Prostate gland (tissue), 2 donors: Measurements from ENCODE around the gene KLK3. TPM values are rescaled to one million over a fixed set of nuclear protein-coding genes. Genes with fewer than 3 reads are reported as not detected.
A peak's percentile ranks its signal among the peaks of the same experiment; 100 is the strongest.

Experiments
- DNase-seq: peaks from one replicate; pipeline ENCODE4 v3.0.0-alpha.2; 2019; ENCODE audit warnings: low spot score
- H3K27ac ChIP-seq, 2 donors: fragments of 200-600 bp; sonication (generic); 2 replicates each; pipeline ENCODE4 v1.5.1; 2017 to 2019
- H3K27me3 ChIP-seq: fragments of 200-600 bp; sonication (generic); replicated peaks from 2 replicates; pipeline ENCODE4 v1.5.1; 2019; ENCODE audit not compliant: insufficient read depth
- H3K36me3 ChIP-seq, 2 donors: fragments of 200-600 bp; sonication (generic); 1 replicate in 1 of 2; 2 replicates in 1 of 2; pipeline versions ENCODE4 v1.5.1 to v1.8.1; 2017 to 2019
- H3K4me1 ChIP-seq: fragments of 200-600 bp; sonication (generic); replicated peaks from 2 replicates; pipeline ENCODE4 v1.5.1; 2019
- H3K4me3 ChIP-seq, 2 donors: fragments of 200-600 bp; sonication (generic); 2 replicates each; pipeline ENCODE4 v1.5.1; 2017 to 2019
- H3K9me3 ChIP-seq: fragments of 200-600 bp; sonication (generic); 2 replicates; pipeline ENCODE4 v1.5.1; 2017
- POLR2A ChIP-seq: fragments of 450-650 bp; IDR thresholded peaks from one replicate; pipeline ENCODE4 v1.6.1; 2016; ENCODE audit warnings: antibody characterized with exemption, mild to moderate bottlenecking
- POLR2AphosphoS5 ChIP-seq: sonication (generic); formaldehyde crosslinking; IDR thresholded peaks from one replicate; pipeline ENCODE4 v1.6.1; 2017; ENCODE audit warnings: antibody characterized with exemption
- WGBS: methylation state at CpG from one replicate; pipeline ENCODE4 v1.1.5; 2018; 5-methylcytosine and 5-hydroxymethylcytosine counted together
- intact Hi-C: fragments of 100-400 bp; cut with DNase I; formaldehyde crosslinking; loops from one replicate; pipeline ENCODE4 v1.14.2; 2022
- total RNA-seq, 2 donors: library from RNA; depleted of rRNA; stranded (reverse); fragments of >200 nt; gene quantifications; one replicate each; pipeline ENCODE4 v1.1.0, GENCODE V29; 2016
- TF ChIP-seq, protein P1 (sequence below), 4 experiments: fragments of 200-600 bp in 2 of 4; fragments of 450-650 bp in 2 of 4; sonication (generic) in 2 of 4; IDR thresholded peaks; 1 replicate in 3 of 4; 2 replicates in 1 of 4; pipeline ENCODE4 v1.5.1; 2016 to 2019; ENCODE audit warnings: antibody characterized with exemption in 4 of 4, mild to moderate bottlenecking in 2 of 4, moderate library complexity in 2 of 4

KLK3 gene
- total RNA-seq, 2 donors from 2014 or later, result 7,620 to 35,247 TPM

DNA sequence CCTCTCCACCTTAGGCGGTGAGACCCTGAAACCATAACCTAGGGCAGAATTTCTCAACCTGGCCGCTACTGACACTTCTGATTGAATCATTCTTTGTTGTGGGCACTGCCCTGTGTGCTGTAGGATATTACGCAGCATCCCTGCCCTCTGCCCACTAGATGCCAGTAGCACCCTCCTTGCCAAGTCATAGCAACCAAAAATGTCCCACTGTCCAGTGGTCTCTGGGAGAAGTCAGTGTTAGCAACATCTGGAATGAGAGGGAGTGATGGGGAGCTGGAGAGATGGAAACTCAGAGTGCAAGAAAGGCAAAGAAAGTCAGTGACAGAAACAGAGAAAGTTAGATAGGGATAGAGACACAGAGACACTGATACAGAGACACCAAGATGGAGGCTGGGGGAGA lies 42.9 kb downstream of the KLK3 start:
- Histone ChIP-seq H3K27me3 (no peaks in the 10 kb centered on the region), H3K27ac (peak overlapping the region; percentile 53 to 68), H3K4me1 (no peaks in the 10 kb centered on the region), H3K36me3 (no peaks in the 10 kb centered on the region), H3K4me3 (no peak overlapping the region), H3K9me3 (no peaks in the 10 kb centered on the region)
- no peak for DNase-seq
- 95% methylated on average over 3 of the region's 3 CpGs for WGBS
- TF ChIP-seq, protein P1, sequence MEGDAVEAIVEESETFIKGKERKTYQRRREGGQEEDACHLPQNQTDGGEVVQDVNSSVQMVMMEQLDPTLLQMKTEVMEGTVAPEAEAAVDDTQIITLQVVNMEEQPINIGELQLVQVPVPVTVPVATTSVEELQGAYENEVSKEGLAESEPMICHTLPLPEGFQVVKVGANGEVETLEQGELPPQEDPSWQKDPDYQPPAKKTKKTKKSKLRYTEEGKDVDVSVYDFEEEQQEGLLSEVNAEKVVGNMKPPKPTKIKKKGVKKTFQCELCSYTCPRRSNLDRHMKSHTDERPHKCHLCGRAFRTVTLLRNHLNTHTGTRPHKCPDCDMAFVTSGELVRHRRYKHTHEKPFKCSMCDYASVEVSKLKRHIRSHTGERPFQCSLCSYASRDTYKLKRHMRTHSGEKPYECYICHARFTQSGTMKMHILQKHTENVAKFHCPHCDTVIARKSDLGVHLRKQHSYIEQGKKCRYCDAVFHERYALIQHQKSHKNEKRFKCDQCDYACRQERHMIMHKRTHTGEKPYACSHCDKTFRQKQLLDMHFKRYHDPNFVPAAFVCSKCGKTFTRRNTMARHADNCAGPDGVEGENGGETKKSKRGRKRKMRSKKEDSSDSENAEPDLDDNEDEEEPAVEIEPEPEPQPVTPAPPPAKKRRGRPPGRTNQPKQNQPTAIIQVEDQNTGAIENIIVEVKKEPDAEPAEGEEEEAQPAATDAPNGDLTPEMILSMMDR (IDR thresholded peaks at IDR 0.05), result no peak
- TF ChIP-seq POLR2AphosphoS5 (no peak), POLR2A (no peak)
- intact Hi-C loops, result no loop called here

DNA sequence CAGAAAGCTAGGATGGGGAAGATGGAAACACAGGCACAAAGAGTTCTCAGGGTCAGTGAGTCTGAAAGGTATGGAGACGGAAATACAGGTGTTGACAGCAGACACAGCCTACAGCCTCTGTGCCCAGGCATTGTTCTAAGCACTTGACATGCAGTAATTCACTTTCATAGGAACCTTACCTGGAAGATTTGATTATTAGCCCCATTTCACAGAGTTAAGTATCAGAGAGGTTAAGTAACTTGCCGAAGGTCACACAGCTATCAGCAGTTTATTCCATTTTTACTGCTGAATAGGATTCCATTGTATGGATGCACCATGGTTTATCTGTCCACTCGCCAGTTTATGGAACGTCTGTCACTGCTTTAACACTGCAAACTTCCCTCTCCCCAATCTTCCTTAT lies 43.3 kb downstream of the KLK3 start:
- Histone ChIP-seq H3K4me3 (no peak overlapping the region), H3K36me3 (no peaks in the 10 kb centered on the region), H3K27me3 (no peaks in the 10 kb centered on the region), H3K27ac (peak overlapping the region; percentile 53 to 68), H3K4me1 (no peaks in the 10 kb centered on the region), H3K9me3 (no peaks in the 10 kb centered on the region)
- DNase-seq, result no peak
- WGBS, result 79% methylated on average over 4 of the region's 4 CpGs
- intact Hi-C loops, result no loop called here
- TF ChIP-seq POLR2A, result no peak
- TF ChIP-seq, protein P1 (IDR thresholded peaks at IDR 0.05), result no peak
- no peak for TF ChIP-seq POLR2AphosphoS5

DNA sequence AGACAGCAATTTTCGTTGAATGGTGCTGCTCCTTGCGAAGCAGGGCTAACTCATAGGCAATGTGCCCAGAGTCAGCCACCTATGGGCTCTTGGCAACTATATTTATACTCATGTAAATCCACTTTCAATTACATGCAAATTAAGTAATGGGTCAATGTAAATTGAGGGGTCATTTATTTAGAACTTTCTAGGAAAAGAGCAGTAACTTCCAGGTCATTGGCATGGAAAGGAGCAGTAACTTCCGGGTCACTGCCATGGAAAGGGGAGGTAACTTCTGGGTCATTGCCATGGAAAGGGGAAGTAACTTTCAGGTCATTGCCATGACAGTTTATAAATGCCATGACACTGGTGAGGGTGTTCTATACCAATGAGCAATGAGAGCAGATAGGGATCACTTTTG lies 44.9 kb downstream of the KLK3 start:
- intact Hi-C loops, result no loop called here
- H3K27ac ChIP-seq, result peak overlapping the region; percentile 23 to 68
- H3K27me3 ChIP-seq, result no peaks in the 10 kb centered on the region
- no peak for DNase-seq
- H3K36me3 ChIP-seq, result no peaks in the 10 kb centered on the region
- H3K4me1 ChIP-seq, result no peaks in the 10 kb centered on the region
- H3K9me3 ChIP-seq, result no peaks in the 10 kb centered on the region
- 83% methylated on average over 3 of the region's 3 CpGs for WGBS
- TF ChIP-seq POLR2A, result no peak
- TF ChIP-seq, protein P1 (IDR thresholded peaks at IDR 0.05), result no peak
- TF ChIP-seq POLR2AphosphoS5, result no peak
- H3K4me3 ChIP-seq, result no peak overlapping the region

DNA sequence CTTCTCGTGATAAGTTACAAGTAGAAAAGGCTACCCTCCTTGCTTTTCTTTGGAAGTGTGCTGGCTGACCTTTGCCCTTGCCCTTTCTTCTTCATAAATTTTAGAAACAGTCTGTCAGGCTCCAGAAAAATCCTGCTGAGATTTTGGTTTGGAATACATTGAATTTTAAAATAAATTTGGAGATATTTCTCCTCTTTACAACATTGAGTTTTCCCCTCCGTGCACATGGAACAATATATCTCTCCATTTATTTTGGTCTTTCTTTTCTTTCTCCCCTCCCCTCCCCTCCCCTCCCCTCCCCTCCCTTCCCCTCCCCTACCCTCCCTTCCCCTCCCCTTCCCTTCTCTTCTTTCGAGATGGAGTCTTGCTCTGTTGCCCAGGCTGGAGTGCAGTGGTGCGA lies 47.9 kb downstream of the KLK3 start:
- H3K27me3 ChIP-seq, result no peaks in the 10 kb centered on the region
- TF ChIP-seq POLR2A (no peak), POLR2AphosphoS5 (no peak)
- TF ChIP-seq, protein P1 (IDR thresholded peaks at IDR 0.05), result no peak
- H3K36me3 ChIP-seq, result no peaks in the 10 kb centered on the region
- WGBS, result 67% methylated on average over 4 of the region's 4 CpGs
- no peaks in the 10 kb centered on the region for H3K4me1 ChIP-seq
- DNase-seq, result no peak
- H3K4me3 ChIP-seq, result no peak overlapping the region
- intact Hi-C loops, result no loop called here
- H3K27ac ChIP-seq, result peak overlapping the region in 1 of 2 donors; percentile 92
- H3K9me3 ChIP-seq, result no peaks in the 10 kb centered on the region

DNA sequence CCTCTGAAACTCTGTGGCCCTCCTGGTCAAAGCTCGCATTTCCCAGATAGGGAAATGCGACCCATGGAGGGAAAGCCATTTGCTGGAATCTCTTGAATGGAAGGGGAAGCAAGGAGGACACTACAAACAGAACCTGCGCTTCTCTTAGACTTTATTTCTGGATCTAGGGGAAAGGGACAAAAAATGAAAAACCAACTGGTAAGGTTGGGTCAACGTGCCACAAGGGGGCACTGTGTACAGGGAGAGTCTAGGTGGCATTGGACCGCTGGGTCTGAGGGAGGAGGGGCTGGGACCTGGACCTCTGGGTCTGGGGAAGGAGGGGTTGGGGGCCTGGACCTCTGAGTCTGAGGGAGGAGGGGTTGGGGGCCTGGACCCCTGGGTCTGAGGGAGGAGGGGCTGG lies 51.5 kb downstream of the KLK3 start:
- Histone ChIP-seq H3K4me3 (peak overlapping the region; percentile 12 to 59), H3K36me3 (no peaks in the 10 kb centered on the region), H3K4me1 (no peaks in the 10 kb centered on the region), H3K9me3 (no peaks in the 10 kb centered on the region), H3K27me3 (no peaks in the 10 kb centered on the region), H3K27ac (peak overlapping the region; percentile 79 to 92)
- DNase-seq, result peak; percentile 47
- intact Hi-C loops, result no loop called here
- no peak for TF ChIP-seq POLR2A
- peak; percentile 45 for TF ChIP-seq POLR2AphosphoS5
- TF ChIP-seq, protein P1 (IDR thresholded peaks at IDR 0.05), result peak in 3 of 4 experiments; percentile 31 to 53 (median 52)
- WGBS, result 20% methylated on average over 5 of the region's 5 CpGs
